ENCODE measurements around the gene FTCD.
"Not testable (repeated sequence)": the region's sequence is repeated elsewhere in the genome, so short reads cannot be mapped to it uniquely, and the experiment has no call there.

The FTCD gene

DNA sequence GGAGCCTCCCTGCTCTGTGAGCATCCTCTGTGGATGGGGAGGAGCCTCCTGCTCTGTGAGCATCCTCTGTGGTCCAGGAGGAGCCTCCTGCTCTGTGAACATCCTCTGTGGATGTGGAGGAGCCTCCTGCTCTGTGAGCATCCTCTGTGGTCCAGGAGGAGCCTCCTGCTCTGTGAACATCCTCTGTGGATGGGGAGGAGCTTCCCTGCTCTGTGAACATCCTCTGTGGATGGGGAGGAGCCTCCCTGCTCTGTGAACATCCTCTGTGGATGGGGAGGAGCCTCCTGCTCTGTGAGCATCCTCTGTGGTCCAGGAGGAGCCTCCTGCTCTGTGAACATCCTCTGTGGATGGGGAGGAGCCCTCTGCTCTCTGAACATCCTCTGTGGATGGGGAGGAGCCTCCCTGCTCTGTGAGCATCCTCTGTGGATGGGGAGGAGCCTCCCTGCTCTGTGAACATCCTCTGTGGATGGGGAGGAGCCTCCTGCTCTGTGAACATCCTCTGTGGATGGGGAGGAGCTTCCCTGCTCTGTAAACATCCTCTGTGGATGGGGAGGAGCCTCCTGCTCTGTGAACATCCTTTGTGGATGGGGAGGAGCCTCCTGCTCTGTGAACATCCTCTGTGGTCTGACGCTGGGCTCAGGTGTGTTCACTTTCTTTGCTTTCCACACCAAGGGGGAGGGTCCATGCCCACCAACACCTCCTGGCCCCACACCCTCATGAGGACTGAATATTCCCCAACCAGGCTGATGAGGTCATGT, 15.2 kb upstream of the FTCD start:
- not testable (repeated sequence) for DNase-seq (ENCODE audit: low spot score)

DNA sequence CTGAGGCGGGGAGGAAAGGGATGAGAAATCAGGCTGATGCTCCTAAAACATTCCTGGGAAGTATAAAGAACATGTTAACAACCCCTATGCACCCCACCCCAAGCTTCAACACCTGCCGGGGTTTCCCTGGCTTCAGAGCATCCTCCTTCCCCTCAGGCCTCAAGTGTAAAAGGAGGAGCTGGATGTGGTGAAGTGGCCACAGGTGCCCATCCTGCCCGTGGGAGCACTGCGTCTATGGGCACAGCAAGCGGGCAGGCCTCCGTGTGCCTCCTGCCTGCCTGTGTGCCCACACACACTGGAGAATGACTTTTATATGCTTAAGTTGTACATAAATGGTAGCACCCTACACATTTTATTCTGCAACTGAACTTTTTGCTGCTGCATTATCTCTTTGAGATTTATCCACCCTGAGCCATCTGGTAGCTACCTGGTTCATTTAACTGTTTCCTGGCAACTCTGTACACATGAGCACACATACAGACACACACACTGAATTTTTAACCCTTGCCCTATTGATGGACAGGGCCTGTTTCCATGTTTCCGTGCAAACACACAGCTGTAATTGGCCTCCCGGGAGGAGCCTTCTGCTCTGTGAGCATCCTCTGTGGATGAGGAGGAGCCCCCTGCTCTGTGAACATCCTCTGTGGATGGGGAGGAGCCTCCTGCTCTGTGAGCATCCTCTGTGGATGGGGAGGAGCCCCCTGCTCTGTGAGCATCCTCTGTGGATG, 13.4 kb upstream of the FTCD start:
- no peak for DNase-seq (ENCODE audit: low spot score)

DNA sequence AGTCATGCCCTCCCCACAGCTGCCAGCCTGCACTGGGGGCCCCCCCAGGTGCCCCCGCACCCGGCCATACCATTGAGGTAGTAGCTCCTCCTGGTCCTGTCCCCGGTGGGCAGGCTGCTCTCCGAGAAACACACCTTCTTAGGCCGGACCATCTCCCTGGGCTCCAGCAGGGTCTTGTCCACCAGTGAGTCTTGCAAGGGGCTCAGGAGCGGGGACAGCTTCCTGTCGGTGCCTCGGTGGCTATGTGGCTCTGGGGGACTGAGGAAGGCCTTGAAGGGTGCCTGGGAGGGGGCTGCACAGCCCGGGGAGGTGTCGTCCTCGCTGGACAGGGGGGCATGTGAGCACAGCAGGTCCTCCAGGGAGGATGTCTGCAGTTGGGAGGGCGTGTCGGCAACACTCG, 12.9 kb upstream of the FTCD start:
- no peak for DNase-seq (ENCODE audit: low spot score)

DNA sequence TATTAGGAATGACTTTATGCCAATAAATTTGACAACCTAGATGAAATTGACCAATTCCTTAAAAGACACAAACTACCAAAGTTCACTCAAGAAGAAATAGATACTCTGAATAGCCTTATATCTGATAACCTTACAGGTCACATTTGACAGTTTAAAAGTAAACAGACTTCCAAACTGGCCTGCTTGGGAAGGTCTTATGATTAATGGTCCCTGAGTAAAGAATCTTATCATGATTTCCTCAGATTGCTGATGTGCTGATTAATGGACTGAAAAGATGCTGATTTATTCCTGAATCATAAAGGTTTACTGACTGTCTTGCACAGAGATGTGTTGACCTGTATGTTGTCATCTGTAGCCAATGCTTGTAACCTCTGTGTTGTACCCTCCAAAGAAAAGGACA, 9.7 kb upstream of the FTCD start:
- DNase-seq (ENCODE audit: low spot score) = no peak

DNA sequence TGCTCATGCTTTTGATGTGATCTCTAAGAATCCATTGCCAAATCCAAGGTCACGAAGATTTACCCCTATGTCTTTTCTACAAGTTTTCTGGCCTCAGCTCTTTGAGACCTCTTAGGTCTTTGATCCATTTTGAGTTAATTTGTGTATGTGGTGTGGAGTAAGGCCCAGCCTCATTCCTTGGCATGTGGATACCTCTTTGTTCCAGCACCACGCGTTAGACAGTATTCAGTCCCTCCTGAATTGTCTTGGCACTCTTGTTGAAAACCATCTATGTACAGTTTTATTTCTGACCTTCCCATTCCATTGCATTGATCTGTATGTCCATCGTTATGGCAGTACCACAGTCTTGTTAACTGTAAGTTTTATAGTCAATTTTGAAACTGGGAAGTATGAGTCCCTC, 8.0 kb upstream of the FTCD start:
- no peak for DNase-seq (ENCODE audit: low spot score)

DNA sequence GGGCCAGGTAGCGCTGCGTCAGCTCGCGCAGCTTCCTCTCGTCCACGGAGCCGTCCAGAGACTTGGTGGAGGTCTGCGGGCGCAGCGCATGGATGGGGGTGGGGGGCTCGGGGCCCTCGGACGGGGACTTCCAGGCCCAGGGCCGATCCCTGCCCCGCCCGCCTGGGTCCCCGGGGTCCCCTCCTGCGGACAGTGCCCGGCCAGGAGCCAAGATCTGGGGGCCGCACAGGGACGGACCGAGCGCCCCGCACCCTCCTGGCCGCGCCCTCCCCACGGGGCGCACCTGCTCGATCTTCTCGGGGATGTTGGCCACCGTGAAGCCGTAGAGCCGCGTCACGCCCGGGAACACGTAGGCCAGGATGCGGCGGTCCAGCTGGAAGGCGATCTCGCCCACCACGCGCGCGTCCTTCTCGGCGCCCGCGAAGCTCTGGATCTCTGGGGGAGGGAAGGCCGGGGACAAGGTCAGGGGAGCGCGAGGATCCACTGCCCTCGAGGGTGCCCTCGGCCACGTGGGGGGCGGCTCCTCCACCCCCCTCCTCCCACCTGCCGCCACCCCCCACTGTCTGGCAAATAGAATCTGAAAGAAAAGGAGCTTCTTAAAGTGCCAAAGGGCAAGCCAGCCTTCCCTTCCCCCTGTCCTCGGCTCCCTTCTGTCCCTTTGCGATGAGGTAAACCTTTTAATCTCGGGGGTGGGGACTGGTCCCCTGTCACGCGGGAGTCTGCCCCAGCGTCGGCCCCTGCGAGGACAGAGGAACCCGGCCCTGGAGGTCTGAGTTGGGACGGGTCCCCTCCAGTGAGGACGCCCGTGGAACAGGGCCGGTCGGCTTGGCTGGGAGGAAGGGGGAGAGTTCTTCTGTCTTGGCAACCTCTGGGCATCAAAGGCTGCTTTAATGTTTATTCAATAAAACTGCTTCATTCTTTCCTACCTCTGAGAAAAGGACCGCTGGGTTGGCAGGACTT, 6.5 kb upstream of the FTCD start:
- no peak for DNase-seq (ENCODE audit: low spot score)

DNA sequence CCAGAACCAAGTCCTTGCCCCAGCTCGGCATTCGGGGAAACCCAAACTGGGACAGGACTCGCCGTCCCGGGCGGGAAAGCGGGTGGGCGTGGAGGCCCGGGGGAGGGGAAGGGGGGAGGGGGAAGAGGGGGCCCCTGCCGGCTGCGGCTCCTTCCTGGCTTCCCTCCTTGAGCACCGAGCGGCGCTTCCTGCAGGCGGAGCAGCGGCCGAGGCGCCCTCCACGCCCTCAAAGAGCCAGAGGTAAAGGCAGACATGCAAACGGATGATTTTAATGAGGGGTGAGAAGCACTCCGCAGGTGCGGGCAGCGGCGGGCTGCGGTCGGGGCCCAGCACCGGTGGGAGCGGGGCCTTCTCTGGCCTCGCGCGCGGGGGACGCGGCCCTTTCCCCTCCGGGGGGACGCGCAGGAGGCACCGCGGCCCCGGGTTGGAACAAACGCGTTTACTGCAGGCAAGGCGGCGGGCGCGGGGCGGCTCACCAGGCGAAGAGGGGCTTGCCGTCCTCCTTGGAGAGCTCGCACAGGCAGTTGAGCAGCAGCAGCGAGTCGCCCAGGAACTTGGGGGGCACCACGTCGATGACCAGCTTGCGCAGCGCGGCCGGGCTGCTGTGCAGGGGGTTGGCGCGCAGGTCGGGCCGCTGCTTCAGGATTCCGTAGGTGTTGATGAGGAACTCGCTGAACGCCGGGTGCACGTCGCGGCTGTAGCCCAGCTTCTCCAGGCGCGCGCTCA, 5.7 kb upstream of the FTCD start:
- no peak for DNase-seq (ENCODE audit: low spot score)

DNA sequence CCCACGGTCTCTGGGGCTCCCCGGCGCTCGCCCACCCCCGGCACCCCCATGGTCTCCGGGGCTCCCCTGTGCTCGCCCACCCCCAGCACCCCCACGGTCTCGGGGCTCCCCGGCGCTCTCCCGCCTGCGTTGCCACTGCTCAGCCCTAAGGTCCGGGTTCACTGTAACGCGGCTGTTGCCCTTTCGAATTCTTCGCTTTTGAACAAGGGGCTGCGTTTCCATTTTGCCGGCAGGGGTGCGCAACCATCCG, 5.2 kb upstream of the FTCD start:
- no peak for DNase-seq (ENCODE audit: low spot score)

DNA sequence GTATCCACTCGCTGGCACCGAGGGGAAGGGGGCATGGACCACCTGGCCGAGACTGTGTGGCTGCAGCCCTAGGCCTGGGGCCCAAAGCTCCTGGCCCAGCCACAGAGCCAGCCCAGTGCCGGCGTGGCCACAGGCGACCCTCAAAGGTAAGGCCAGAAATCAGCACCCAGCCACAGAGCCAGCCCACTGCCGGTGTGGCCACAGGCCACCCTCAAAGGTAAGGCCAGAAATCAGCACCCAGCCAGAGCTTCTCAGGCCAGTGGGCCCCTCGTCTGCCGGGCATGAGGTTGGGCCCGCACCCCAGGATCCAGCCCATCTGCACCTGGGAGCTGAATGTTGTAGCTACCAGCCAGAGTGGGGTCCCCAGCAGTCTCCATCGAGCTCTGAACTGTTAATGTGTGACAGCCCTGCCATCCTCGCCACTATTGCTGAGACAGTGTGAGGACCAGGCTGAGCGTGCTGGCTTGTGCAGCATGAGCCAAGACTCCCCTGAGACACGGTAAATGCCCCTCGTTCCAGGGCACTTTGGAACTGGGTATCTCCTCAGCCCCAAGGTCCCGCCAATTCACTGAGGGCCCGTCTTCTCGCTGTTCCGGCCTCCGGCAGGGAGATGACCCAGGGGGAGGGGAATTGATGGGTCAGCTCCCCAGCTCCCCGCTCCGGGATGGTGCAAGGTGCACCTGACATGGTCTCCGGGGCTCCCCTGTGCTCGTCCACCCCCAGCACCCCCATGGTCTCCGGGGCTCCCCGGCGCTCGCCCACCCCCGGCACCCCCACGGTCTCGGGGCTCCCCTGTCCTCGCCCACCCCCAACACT, 4.7 kb upstream of the FTCD start:
- no peak for DNase-seq (ENCODE audit: low spot score)

DNA sequence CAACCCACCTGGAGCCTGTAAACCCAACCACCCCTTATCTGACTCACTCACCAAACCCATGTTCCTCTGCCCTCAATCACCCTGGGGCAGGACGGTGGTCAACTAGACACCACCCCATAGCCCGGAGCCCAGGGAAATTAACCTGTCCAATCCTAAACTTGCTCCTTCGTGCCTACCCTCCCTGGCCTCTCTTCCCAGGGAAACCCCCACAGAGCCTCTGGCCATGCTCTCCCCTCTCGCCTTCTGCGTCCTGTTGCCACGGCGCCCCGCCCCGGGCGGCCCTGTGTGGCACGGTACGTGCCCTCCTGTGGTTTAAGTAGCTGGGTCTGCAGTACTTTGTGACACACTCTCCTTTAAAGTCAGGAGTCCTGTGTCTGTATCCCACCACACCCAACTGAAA, 4.0 kb upstream of the FTCD start:
- no peak for DNase-seq (ENCODE audit: low spot score)

DNA sequence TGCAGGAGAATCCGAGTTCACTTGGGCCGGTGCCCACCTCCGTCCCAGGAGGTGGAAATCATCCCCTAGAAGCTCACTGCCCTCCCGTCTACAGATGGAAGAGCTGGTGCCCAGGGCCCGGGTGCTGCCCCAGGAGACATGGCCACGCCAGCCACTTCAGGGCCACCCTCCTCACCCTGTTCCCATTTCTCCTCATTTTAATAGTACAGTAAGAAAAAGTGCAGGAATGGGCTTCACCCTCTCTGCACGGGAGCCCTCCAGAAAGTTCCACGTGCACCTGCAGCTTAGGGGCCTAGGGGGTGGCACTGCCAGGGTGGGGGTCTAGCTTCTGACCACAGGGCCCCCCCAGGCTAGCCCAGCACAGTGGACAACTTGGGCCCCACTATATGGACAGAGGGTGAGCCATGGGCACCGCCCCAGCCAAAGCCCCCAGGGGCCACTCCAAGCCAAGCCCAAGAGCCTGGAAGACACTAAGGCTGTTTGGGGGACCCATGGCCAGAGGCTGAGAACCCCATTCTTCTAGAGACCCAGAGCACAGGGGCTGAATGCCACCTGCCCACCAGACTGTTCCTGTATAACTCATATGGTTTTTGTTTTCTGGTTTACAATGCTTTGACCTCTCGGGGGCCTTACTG, 3.4 kb upstream of the FTCD start:
- no peak for DNase-seq (ENCODE audit: low spot score)

DNA sequence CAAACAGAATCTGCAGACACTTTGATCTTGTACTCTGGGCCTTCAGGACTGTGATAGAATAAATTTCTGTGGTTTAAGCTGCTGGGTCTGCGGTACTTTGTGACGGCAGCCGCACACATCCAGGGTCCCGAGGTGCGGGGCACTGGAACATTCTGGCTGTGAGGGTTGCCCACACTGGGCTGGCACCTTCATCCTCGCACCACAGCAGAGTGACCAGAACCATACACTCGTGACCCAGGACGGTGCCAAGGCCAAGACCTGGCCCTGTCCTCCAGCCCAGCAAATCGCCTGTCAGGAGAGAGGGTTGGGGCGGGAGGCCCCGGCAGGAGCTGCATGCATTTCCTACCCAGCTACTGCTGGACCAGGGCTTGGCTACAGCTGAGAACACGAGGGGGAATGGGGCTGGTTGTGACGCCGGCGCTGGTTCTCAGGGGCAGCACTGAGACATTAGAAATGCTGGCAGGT, 2.6 kb upstream of the FTCD start:
- no peak for DNase-seq (ENCODE audit: low spot score)

DNA sequence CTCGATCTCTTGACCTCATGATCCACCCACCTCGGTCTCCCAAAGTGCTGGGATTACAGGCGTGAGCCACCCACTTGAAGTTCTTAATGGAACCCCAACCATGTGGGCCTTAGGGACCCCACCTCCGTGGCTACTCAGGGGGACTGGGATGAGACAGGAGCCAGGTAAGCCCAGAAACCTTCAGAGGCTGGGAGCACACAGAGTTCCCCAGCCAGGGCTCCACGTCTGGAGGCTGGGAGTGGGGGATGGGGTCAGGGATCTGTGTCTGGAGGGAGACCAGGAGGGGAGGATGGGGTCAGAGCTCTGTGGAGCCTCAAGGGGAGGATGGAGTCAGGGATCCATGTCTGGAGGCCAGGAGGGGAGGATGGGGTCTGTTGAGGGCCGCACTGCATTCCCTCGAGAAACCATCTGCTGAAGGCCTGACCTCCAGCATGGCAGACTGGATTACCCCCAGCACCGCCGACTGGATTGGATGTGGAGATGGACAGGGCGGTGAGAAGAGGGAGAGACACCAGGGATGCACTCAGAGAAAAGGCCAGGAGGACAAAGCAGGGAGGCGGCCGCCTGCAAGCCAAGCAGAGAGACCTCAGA, 2.1 kb upstream of the FTCD start:
- no peak for DNase-seq (ENCODE audit: low spot score)

DNA sequence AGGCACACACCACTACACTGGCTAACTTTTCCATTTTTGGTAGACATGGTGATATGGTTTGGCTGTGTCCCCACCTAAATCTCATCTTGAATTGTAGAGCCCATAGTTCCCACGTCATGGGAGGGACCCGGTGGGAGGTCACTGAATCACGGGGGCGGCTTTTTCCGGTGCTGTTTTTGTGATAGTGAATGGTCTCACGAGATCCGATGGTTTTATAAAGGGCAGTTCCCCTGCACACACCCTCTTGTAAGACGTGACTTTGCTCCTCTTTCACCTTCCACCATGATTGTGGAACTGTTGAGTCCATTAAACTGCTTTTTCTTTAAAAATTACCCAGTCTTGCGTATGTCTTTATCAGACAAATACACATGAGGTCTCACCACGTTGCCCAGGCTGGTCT, 1.3 kb upstream of the FTCD start:
- no peak for DNase-seq (ENCODE audit: low spot score)

DNA sequence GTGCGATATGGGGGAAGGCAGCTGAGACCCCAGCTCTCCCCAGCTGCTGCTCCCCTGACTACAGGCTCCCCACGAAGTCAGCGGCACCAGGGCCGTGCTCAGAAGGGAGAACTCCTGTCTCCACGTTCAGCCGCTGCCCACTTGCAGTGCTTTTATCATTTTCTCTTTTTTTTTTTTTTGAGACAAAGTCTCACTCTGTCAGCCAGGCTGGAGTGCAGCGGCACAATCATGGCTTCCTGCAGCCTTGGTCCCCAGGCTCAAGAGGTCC, 933 bp upstream of the FTCD start:
- no peak for DNase-seq (ENCODE audit: low spot score)

DNA sequence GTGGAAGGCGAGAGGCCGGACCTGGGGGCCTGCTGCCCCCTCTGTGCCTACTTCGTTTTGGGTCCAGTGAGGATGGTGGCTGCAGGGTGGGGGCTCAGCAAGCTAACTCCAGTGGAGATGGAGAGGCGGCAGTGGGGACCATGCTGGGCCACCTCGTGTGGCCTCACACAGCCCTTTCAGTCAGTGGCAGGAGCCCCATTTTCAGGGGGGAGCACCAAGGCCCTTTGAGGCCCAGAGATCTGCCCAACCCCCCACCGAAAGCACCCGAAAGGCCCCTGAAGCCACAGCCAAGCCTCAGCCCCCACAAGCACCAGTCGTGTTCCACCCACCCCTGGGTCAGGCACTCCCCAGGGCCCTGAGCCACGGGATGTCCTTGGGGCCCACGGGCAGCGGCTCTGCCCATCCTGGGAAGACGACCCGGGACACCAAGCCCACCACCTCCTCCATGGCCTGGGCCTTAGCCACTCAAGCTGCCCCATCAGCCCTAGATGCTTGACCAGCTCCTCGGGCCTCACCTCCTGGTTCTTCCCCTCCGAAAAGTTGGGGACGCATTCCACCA, 345 bp downstream of the FTCD start:
- no peak for DNase-seq (ENCODE audit: low spot score)

DNA sequence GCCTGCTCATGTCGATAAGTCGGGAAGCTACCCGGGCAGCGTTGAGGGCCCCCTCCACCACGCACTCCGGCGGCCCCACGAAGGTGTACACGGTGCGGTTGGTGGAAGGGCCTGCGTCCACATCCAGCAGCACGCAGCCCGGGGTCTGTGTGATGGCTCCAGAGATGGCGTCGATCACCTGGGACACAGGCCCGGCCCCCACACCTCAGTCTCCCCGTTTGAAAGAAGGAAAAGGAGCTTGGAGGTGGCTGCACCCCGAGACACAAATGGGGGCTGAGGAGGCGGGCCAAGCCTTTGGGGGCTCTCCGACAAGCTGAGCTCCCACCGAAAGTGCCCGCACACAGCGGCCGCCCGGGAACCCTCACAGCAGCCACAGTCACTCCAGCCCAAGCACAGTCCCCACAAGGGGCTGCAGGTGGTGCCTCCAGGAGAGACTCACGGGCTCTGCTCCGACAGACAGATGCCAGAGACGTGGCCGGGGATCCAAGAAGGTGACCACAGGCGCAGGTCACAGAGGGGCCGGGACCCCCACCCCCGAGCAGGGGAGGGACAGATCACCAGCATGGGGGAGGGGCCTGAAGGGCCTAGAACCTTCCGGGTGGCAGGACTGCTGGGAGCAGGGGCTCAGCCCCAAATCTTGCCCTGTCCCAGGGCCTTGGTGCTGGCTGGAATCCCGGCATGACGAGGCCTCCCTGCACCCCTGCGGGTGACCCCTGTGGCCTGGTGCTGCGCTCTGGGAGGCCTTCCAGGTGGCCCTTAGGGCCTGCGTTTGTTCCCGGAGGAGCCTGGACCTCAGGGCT, 1.0 kb downstream of the FTCD start:
- DNase-seq (ENCODE audit: low spot score) = no peak

DNA sequence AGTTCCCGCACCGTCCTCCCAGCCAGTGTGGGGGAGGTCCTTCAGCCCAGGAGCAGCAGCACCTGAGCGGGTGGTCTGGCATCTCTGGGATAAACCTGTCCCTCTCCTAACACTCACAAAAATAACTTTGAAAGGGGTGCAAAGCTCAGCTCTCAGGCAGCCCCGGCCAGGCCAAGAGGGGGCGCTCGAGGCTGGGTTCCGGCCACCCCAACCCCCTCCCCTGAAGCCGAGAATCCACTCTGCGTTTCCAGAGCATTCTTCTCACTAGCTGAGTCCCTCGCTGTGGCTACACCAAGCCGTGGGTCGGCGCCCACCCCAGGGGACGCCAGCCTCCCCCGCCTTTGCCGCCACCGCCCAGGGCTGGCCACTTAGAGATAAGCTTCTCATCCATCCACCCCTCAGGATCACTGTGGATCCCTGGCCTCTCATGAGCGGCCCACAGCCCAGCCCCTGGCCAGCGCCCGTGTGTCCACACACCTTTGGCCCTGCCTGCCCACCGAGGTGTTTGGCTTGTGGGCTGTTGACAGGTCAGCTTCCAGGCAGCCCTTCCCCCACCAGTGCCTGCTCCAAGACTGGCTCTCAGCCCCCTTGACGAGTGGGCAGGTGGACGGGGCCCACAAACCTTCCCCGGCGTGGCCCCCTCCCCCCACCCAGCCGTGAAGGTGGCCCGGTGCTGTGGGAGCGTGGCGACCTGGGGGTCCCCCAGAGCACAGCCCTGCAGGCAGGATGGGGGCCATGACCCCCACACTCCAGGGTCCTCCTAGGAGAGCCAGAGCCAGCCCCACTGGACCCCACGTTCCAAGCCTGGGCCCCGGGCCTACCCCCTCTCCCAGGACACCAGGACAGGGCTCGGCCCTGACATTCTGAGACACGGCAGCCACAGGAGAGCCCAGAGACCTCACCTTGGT, 1.9 kb downstream of the FTCD start:
- peak; percentile 57 for DNase-seq (ENCODE audit: low spot score)

DNA sequence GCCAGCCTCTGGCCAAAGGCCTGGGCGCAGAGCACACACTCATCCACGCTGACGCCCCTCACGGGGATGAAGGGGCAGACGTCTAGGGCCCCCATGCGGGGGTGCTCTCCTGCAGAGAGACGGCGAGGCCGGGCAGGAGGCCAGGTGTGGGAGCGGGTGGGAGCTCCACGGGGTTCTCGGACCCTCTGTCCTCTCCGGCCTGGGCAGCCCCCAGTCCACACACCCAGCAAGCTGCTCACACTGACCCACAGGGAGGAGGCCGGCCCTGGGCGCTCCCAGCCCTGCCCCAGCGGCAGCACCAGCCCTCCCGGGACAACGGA, 2.5 kb downstream of the FTCD start:
- no peak for DNase-seq (ENCODE audit: low spot score)

All from germinal center (tissue), 1 donor.